Activated CD8-positive, alpha-beta memory T cell treated with anti-CD3 and anti-CD28 coated beads, Interleukin-2, amount 50 U/mL, for 1 hour (primary cell): Measurements from ENCODE around the gene ITPR1.

Experiments used
- DNase-seq: peaks from one replicate; pipeline ENCODE4 v3.0.0-alpha.2; 2020; ENCODE audit errors: extremely low read depth

The ITPR1 gene

DNA sequence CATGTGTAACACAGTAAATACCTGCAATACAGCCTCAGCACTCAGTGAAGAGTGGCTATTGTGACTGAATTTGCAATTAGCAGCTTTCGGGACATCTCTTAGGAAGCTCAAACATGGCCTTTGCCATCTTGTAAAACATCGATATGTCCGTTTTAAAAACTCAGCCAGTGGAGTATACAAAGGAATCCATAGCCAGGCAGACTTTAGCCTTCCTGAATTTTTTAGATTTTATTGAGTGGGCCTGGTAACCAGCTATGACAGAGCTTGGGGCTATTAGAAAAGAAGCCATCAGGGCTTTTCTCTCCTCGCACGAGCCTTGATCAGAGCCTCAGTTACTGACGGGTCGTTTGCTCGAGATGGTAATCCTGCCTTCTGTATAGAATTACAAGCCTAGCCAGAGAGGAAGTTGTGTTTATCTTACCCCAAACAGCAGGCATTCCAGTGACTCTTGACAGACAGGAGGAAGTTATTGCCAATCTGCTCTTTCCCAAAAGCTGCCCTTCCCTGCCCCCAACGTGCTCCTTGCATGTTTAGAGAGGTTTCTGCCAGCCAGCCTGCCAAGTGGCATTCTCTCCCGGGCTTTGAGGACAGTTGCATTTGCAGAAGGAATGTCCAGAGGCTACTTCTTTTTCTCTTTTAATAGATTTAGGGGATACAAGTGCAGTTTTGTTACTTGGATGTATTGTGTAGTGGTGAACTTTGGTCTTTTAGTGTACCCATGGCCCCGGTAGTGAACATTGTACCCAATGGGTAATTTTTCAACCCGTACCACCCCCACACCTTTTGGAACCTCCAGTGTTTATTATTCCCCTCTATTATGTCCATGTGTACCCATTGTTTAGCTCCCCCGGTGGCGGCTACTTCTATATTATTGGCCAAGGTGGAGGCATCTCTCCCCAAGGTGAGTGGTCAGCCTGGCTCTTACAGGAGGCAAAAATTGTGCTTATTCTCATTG, 40.6 kb downstream of the ITPR1 start:
- DNase-seq, result no peak

DNA sequence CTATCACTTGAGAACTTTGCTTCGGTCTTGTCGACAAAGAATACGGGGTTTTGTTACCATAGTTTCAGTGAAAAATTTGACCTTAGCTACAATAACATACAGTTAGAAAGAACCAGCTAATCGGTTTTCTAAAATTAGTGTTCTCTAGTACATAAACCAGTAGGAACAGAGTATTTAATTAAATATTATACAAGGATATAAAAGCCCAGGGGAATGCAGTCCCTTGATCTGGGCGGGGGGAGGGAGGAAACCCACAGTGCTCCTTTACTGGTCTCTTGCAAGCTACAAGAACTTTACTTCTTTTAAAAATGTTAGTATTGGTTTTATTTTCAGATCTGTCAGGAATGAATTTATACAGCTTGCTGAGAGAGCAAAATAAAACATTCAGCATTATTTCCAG, 41.8 kb downstream of the ITPR1 start:
- no peak for DNase-seq

GRCh38 chr3:4536260-4536659, 43.1 kb downstream of the ITPR1 start:
- DNase-seq, result no peak

GRCh38 chr3:4540267-4540666, 47.1 kb downstream of the ITPR1 start:
- no peak for DNase-seq

- no peak for DNase-seq
These were observed 50.0 kb downstream of the ITPR1 start for GRCh38 chr3:4543110-4543509.

GRCh38 chr3:4546346-4547178, 53.4 kb downstream of the ITPR1 start:
- no peak for DNase-seq

- no peak for DNase-seq
These were observed 54.7 kb downstream of the ITPR1 start for GRCh38 chr3:4547799-4548198.

GRCh38 chr3:4548356-4548755, 55.2 kb downstream of the ITPR1 start:
- DNase-seq, result no peak

DNA sequence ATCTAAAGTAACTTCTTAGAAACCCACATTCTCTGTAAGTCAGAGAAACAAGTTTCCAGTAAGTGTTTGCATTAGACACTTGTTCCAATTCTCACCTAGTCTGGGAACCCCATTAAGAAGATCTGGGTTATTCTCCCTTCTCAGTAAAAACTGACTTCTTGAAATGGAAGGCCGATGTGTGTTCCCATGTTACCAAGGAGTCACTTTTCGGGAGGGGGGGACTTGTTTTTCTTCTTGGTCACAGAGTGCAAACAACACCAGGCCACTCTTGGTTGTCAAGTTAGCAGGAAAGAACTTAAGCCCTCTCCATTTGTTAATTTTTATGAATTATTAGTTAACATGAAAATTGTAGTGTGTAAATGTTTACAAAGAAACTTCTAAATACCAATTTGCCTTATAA, 55.6 kb downstream of the ITPR1 start:
- no peak for DNase-seq

- no peak for DNase-seq
These were observed 56.7 kb downstream of the ITPR1 start for GRCh38 chr3:4549896-4550295.

GRCh38 chr3:4551051-4551711, 58.0 kb downstream of the ITPR1 start:
- DNase-seq, result no peak

DNA sequence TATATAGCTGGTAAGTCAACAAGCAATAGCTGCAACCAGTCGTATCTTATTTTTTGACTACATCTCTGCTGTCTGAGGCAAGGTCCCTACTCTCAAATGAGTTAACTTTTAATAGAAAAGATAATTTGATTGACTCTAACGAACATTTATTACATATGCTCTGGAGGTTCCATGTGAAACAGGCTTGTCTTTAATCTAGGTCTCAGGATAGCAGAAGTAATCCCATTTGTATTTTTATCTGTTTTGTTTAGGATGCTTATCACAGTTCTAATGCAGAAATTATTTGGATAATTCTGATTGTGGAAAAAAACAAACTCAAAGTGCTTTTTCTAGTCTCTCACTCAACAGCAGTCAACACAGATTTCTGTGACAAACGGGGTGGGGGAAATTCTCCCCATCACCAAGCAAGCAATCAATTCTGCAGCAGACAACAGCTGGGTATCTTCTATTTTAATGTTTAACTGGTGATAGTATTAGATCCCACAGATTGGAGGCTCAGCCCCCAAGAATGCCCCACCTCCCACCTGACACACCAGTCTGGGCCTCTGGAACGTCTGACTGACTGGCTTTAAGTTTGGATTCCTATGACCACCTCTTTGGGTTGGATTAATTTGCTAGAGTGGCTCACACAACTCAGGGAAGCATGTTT, 58.8 kb downstream of the ITPR1 start:
- DNase-seq, result no peak

DNA sequence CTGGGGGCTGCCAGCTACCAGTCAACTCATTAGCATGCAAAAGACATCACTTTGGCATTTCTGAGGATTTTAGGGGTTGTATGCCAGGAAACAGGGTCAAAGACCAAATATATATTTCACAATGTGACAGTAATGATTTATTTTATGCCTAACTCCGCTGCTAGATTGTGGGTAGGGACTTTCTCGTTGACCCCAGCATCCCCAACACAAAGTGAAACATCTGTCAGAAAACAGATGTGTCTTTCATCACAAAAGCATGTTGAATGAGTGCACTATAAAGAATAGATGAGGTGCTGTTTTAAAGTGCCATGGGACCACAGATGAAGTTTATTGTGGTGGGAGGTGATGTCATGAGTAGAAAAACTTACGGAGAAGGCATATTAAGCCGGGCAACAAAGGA, 59.7 kb downstream of the ITPR1 start:
- DNase-seq, result no peak

DNA sequence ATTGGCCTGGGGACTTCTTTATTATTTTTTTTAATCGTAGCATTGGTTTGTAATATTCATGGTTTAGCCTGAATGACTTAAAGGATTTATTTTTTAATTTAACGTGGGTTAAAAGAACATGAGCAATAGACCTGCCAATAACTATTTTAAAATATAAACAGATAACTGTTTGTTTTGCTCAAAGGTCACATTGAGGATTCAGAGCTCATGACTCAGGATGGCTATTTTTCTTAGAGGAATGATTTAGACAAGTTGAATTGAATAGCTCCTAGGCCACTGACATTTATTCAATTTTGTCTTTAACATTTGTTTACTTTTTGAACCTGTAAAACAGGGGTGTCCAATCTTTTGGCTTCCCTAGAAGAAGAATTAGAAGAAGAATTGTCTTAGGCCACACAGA, 68.5 kb downstream of the ITPR1 start:
- no peak for DNase-seq

GRCh38 chr3:4562595-4562994, 69.4 kb downstream of the ITPR1 start:
- DNase-seq, result no peak

DNA sequence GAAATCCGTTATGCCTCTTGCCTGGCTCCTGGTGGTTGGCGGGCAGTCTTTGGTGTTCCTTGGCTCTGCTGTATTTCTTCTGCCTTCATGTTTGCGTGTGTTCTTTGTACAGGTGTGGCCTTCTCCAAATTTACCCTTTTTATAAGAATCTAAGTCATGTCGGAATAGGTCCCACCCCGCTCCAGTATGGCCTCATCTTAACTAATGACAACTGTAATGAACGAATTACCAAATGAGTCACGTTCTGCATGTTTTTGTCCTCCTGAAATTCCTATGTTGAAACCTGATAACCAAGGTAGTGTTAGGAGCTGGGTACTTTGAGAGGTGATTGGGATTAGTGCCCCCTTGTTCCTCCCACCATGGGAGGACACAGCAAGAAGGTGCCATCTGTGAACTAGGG, 71.1 kb downstream of the ITPR1 start:
- no peak for DNase-seq

DNA sequence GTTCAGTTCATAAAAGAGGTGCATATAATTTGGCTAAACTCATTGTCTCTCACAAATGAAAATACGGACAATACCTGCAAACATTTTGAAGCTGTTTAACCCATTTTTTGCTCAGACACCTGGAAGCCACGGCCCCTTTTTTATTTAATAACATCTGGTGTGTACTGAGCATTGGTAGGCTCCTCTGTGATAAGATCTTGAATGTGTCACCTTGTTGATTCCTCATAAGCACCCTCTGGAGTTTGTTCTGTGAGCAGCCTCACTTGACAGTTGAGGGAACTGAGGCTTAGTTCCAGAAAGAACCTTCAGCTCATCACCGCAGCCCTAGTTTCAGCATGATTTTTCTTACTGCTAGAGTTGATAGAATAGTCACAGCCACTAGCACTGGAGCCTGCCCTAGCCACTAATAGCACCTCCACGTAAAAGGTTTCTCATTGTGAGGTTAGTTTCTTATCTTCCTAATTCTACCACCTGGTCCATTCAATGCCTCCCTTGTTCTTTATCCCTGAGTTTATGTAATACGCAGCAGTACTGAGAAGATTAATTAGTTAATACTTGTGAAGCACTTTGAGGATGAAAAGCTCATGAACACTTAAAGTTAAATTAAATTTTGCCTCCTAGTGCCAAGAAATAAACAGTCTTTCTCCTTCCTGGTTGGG, 71.9 kb downstream of the ITPR1 start:
- no peak for DNase-seq

DNA sequence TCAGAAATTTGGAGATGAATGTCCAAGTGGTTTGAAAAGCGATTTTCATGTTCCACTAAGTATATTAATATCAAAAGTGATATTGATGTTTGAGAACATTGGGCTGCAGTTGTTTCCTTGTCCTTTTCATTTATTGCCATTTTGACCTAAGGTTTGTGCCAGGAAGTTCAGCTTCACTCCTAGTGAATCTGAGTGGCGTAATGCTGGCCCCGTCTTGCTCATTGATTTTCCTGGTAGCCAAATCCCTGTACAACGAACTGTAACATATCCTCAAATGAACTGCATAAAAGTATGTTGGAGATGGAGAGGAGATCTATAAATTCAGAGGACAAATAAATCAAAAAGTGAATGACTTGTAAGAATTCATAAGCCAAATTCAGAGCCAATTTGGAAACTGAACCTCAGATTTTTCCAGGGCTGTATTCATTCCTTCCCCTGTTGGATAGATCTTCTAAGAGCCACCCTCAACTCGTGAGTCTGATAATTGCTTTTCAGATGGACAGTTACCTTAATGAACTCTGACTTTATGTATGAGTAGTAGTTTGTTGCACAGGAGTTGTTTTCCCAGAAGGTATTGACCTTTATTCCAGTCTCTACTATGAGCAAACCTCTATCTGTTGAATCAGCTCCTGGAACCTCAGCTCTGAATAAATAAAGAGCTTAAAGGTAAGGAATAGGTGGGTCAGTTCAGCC, 72.8 kb downstream of the ITPR1 start:
- DNase-seq, result no peak

- DNase-seq, result no peak
These were observed 75.7 kb downstream of the ITPR1 start for GRCh38 chr3:4568841-4569240.

DNA sequence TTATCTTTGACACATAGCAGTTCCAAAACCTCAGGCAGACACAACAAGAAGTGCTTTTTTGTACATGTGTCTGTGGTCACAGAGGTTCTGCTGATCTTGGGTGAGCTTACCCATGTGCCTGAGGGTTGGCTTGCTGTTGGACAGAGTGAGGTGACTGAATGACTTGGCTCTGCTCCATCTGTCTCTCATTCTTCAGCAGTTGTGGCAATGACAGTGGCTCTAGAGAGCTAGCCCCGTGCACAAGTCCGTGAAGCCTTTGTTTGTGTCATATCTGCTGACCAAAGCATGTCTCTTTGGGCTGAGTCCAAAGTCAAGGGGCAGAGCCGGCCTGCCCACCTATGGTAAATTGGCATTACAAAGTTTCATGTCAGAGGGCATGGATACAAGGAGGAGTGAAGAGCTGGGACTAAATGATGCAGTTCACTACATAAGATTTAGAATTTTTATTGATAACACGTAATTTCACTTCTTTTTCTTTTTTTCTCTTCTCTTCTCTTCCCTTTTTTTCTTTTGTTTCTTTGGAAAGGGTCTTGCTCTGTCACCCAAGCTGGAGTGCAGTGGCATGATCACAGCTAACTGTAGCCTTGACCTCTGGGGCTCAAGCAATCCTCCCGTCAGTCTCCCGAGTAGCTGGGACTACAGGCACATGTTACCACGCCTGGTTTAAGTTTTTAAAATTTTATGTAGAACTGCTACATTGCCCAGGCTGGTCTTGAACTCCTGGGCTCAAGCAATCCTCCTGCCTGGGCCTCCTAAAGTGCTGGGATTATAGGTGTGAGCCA, 77.9 kb downstream of the ITPR1 start:
- no peak for DNase-seq
